ENCODE measurements around the gene RHOU.

- TF ChIP-seq POLR2A (IDR thresholded peaks at IDR 0.05) (no peak), CTCF (IDR thresholded peaks at IDR 0.05) (no peak), EP300 (IDR thresholded peaks at IDR 0.05) (no peak)
Observed at GRCh38 chr1:228783418-228784040, 48.2 kb downstream of the RHOU start.
